Measurements from ENCODE around the gene RELA. TPM values are rescaled to one million over a fixed set of nuclear protein-coding genes. Genes with fewer than 3 reads are reported as not detected.
A peak's percentile ranks its signal among the peaks of the same experiment; 100 is the strongest.
"Not testable (repeated sequence)": the region's sequence is repeated elsewhere in the genome, so short reads cannot be mapped to it uniquely, and the experiment has no call there.

The RELA gene
- total RNA-seq, 2 donors from 2014 or later, result 302 to 378 TPM

- ATAC-seq; H3K27me3 Mint-ChIP-seq; DNase-seq; H3K9me3 ChIP-seq (ENCODE audit: control insufficient read depth, low read length, poor library complexity, severe bottlenecking): not testable (repeated sequence)
- Mint-ChIP-seq H3K4me3 (peak overlapping the region; percentile 90), H3K4me1 (peaks cover 35% of the 10 kb centered on the region), H3K27ac (peak overlapping the region; percentile 83), H3K36me3 (ENCODE audit: low read depth) (peaks cover 13% of the 10 kb centered on the region)
These were observed 1.8 kb downstream of the RELA start for GRCh38 chr11:65660908-65661307.

DNA sequence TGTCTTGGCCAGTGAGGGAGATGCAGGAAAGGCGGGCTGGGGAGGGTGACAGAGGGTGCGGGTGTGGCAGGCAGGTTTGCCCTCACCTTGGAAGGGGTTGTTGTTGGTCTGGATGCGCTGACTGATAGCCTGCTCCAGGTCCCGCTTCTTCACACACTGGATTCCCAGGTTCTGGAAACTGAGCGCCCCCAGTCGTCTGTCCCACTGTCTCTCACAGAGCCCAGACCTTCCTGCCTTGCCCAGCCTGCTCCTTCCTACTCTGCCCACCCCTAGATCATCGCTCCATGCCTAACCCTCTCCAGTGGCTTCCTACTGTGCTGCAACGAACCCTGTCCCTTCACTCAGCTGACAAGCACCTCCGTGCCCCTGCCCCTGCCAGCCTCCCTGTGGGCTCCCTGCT, 2.7 kb downstream of the RELA start:
- Mint-ChIP-seq H3K4me3 (peak overlapping the region; percentile 69), H3K27me3 (no peaks in the 10 kb centered on the region), H3K27ac (peak overlapping the region; percentile 92), H3K36me3 (ENCODE audit: low read depth) (peaks cover 13% of the 10 kb centered on the region), H3K4me1 (peaks cover 38% of the 10 kb centered on the region)
- ATAC-seq, result no peak
- H3K9me3 ChIP-seq (ENCODE audit: control insufficient read depth, low read length, poor library complexity, severe bottlenecking), result no peaks in the 10 kb centered on the region
- DNase-seq, result no peak

GRCh38 chr11:65658174-65659021, 4.3 kb downstream of the RELA start:
- Mint-ChIP-seq H3K4me3 (peak overlapping the region; percentile 62), H3K4me1 (peaks cover 43% of the 10 kb centered on the region), H3K36me3 (ENCODE audit: low read depth) (peaks cover 13% of the 10 kb centered on the region), H3K27ac (peak overlapping the region; percentile 92), H3K27me3 (no peaks in the 10 kb centered on the region)
- no peaks in the 10 kb centered on the region for H3K9me3 ChIP-seq (ENCODE audit: control insufficient read depth, low read length, poor library complexity, severe bottlenecking)
- DNase-seq, result no peak
- ATAC-seq, result no peak

GRCh38 chr11:65657426-65657825, 5.3 kb downstream of the RELA start:
- no peak for ATAC-seq
- peaks cover 13% of the 10 kb centered on the region for H3K36me3 Mint-ChIP-seq (ENCODE audit: low read depth)
- H3K27ac Mint-ChIP-seq, result peak overlapping the region; percentile 98
- no peak for DNase-seq
- no peaks in the 10 kb centered on the region for H3K27me3 Mint-ChIP-seq
- peaks cover 52% of the 10 kb centered on the region for H3K4me1 Mint-ChIP-seq
- H3K9me3 ChIP-seq (ENCODE audit: control insufficient read depth, low read length, poor library complexity, severe bottlenecking), result no peaks in the 10 kb centered on the region
- peak overlapping the region; percentile 12 for H3K4me3 Mint-ChIP-seq

DNA sequence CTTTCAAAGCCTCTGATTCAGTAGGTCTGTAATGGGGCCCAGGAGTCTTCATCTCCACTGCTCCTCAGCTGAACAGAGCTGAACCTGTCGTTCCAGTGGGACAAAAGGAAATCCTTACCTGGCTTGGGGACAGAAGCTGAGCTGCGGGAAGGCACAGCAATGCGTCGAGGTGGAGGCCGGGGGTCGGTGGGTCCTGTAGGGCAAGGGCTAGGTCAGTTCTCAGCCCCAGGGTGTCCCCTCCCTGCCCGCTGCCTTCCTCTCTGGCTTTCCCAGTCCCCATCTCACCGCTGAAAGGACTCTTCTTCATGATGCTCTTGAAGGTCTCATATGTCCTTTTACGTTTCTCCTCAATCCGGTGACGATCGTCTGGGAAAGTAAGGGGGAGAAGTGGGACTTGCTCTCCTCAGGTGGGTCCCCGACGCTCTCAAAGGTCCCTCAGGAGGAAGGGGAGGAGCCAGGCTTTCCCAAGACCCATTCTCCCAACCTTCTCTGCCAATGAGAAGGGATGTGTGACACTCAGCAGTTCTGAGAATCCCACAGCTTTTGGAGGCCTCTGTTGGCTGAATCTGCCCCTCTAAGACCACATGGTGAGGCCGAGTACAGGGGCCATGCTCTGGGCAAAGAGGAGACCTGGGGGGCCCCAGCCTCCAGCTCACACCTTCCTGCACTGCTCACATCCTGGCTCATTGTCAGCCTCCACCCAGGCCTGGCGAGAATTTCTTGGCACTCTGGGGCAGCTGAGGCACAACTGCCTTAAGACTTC, 7.0 kb downstream of the RELA start:
- peak overlapping the region; percentile 98 for H3K27ac Mint-ChIP-seq
- peaks cover 58% of the 10 kb centered on the region for H3K4me1 Mint-ChIP-seq
- H3K4me3 Mint-ChIP-seq, result peak overlapping the region; percentile 12
- DNase-seq, result no peak
- H3K36me3 Mint-ChIP-seq (ENCODE audit: low read depth), result peaks cover 16% of the 10 kb centered on the region
- ATAC-seq, result no peak
- H3K9me3 ChIP-seq (ENCODE audit: control insufficient read depth, low read length, poor library complexity, severe bottlenecking), result no peaks in the 10 kb centered on the region
- no peaks in the 10 kb centered on the region for H3K27me3 Mint-ChIP-seq

- peak overlapping the region; percentile 98 for H3K27ac Mint-ChIP-seq
- peaks cover 11% of the 10 kb centered on the region for H3K36me3 Mint-ChIP-seq (ENCODE audit: low read depth)
- no peaks in the 10 kb centered on the region for H3K27me3 Mint-ChIP-seq
- DNase-seq, result no peak
- H3K4me1 Mint-ChIP-seq, result peaks cover 54% of the 10 kb centered on the region
- H3K9me3 ChIP-seq (ENCODE audit: control insufficient read depth, low read length, poor library complexity, severe bottlenecking), result no peaks in the 10 kb centered on the region
- ATAC-seq, result no peak
- peak overlapping the region; percentile 94 for H3K4me3 Mint-ChIP-seq
These were observed 8.1 kb downstream of the RELA start for GRCh38 chr11:65654375-65655349.

GRCh38 chr11:65653229-65654225, 9.2 kb downstream of the RELA start:
- DNase-seq (no peak), ATAC-seq (no peak)
- Mint-ChIP-seq H3K4me1 (peaks cover 44% of the 10 kb centered on the region), H3K27me3 (no peaks in the 10 kb centered on the region), H3K4me3 (peak overlapping the region; percentile 94), H3K27ac (peak overlapping the region; percentile 98), H3K36me3 (ENCODE audit: low read depth) (peaks cover 3% of the 10 kb centered on the region)
- H3K9me3 ChIP-seq (ENCODE audit: control insufficient read depth, low read length, poor library complexity, severe bottlenecking), result no peaks in the 10 kb centered on the region

GRCh38 chr11:65652511-65653228, 10.0 kb downstream of the RELA start:
- no peaks in the 10 kb centered on the region for H3K27me3 Mint-ChIP-seq
- H3K4me3 Mint-ChIP-seq, result peak overlapping the region; percentile 94
- H3K9me3 ChIP-seq (ENCODE audit: control insufficient read depth, low read length, poor library complexity, severe bottlenecking), result no peaks in the 10 kb centered on the region
- H3K36me3 Mint-ChIP-seq (ENCODE audit: low read depth), result peaks cover 3% of the 10 kb centered on the region
- peak; percentile 83 for ATAC-seq
- DNase-seq, result peak; percentile 92 to 97 (median 95)
- H3K27ac Mint-ChIP-seq, result peak overlapping the region; percentile 98
- peaks cover 44% of the 10 kb centered on the region for H3K4me1 Mint-ChIP-seq

GRCh38 chr11:65651589-65652510, 10.9 kb downstream of the RELA start:
- Mint-ChIP-seq H3K4me3 (peak overlapping the region; percentile 90), H3K4me1 (peaks cover 40% of the 10 kb centered on the region), H3K27ac (peak overlapping the region; percentile 98), H3K27me3 (no peaks in the 10 kb centered on the region), H3K36me3 (ENCODE audit: low read depth) (peaks cover 3% of the 10 kb centered on the region)
- no peaks in the 10 kb centered on the region for H3K9me3 ChIP-seq (ENCODE audit: control insufficient read depth, low read length, poor library complexity, severe bottlenecking)
- DNase-seq (no peak), ATAC-seq (no peak)

DNA sequence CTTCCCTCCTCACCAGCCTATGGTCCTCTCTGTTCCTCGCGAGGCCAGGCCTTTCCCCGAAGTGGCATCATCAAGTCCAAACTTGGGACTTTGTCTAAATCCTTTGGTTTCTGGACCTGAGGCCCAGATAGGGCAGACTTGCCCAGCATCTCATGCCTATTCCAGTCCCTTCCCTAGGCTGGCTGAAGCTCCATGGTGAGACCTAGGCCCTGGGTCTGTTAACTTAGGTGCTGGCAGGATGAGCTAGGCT, 11.5 kb downstream of the RELA start:
- peaks cover 3% of the 10 kb centered on the region for H3K36me3 Mint-ChIP-seq (ENCODE audit: low read depth)
- no peak for DNase-seq
- peak overlapping the region; percentile 98 for H3K27ac Mint-ChIP-seq
- H3K9me3 ChIP-seq (ENCODE audit: control insufficient read depth, low read length, poor library complexity, severe bottlenecking), result no peaks in the 10 kb centered on the region
- H3K27me3 Mint-ChIP-seq, result no peaks in the 10 kb centered on the region
- H3K4me1 Mint-ChIP-seq, result peaks cover 38% of the 10 kb centered on the region
- no peak for ATAC-seq
- H3K4me3 Mint-ChIP-seq, result peak overlapping the region; percentile 90
